ENCODE results near the gene INSM1.

DNA sequence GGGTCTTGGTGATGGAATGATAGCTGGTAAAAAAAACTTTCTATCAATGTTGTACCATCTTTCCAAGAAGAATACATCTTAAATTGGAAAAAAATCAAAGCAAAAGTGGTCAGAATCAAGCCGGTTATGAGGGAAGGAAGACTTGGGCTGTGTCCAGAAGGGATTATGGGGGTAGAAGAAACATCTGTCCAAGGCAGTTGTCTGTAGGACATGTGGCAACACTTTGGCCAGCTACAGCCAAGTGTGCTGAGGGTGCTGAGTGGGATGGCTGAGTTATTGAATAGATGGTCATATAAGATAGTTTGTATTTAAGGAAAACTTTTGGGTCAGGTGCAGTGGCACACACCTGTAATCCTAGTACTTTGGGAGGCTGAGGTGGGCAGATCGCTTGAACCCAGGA is 38.4 kb downstream of the INSM1 start:
- TF ChIP-seq, protein P1, sequence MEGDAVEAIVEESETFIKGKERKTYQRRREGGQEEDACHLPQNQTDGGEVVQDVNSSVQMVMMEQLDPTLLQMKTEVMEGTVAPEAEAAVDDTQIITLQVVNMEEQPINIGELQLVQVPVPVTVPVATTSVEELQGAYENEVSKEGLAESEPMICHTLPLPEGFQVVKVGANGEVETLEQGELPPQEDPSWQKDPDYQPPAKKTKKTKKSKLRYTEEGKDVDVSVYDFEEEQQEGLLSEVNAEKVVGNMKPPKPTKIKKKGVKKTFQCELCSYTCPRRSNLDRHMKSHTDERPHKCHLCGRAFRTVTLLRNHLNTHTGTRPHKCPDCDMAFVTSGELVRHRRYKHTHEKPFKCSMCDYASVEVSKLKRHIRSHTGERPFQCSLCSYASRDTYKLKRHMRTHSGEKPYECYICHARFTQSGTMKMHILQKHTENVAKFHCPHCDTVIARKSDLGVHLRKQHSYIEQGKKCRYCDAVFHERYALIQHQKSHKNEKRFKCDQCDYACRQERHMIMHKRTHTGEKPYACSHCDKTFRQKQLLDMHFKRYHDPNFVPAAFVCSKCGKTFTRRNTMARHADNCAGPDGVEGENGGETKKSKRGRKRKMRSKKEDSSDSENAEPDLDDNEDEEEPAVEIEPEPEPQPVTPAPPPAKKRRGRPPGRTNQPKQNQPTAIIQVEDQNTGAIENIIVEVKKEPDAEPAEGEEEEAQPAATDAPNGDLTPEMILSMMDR (conservative IDR thresholded peaks at IDR 0.05 in 1 of 2, IDR thresholded peaks at IDR 0.05 in 1 of 2; ENCODE audit: low read depth in 1 of 2, low read length in 2 of 2): no peak
- TF ChIP-seq EZH2 (IDR thresholded peaks at IDR 0.05; ENCODE audit: low read length, missing control alignments): no peak
